OCI-LY1 (cell line): ENCODE data around the gene TMEM201.

Experiments used
- CTCF ChIP-seq: fragments of 200-600 bp; sonication (generic), shearing (Covaris generic); IDR thresholded peaks from 2 replicates; pipeline ENCODE4 v1.5.1; 2017; ENCODE audit warnings: mild to moderate bottlenecking, antibody characterized with exemption, low read length, moderate library complexity, mixed read lengths
- EZH2 ChIP-seq: fragments of 200-600 bp; sonication (generic), shearing (Covaris generic); IDR thresholded peaks from 2 replicates; pipeline ENCODE4 v1.8.0; 2017; ENCODE audit warnings: borderline replicate concordance, mixed run types, mild to moderate bottlenecking, antibody characterized with exemption, low read length, moderate library complexity, mixed read lengths

- TF ChIP-seq CTCF, result no peak
- no peak for TF ChIP-seq EZH2
These were observed 37.5 kb downstream of the TMEM201 start for GRCh38 chr1:9626201-9626608.
